HEK293 (cell line): Measurements from ENCODE around the gene FAM110A.

Experiments
- CTCF ChIA-PET: fragments of 350-600 bp; formaldehyde crosslinking; extraction: SDS; loops from one replicate; lab custom pipeline; 2021; ENCODE audit warnings: antibody characterized with exemption; lab: Yijun Ruan, JAX
- POLR2A ChIA-PET: fragments of 300-600 bp; formaldehyde crosslinking; extraction: SDS; loops from one replicate; lab custom pipeline; 2020; ENCODE audit warnings: antibody characterized with exemption, inconsistent platforms; lab: Yijun Ruan, JAX
- H3K27ac ChIP-seq: fragments of 200-500 bp; sonication (Bioruptor generic); 2 replicates; pipeline ENCODE4 v1.5.1; 2014; ENCODE audit warnings: low read depth, low read length, control low read depth, inconsistent platforms; ENCODE audit errors: extremely low read depth
- H3K36me3 ChIP-seq, 2 experiments: fragments of 200-500 bp in 1 of 2; sonication (Bioruptor generic) in 1 of 2; 1 replicate in 1 of 2; 2 replicates in 1 of 2; pipeline ENCODE4 v1.5.1; 2014 to 2017; ENCODE audit warnings: inconsistent platforms in 2 of 2, low read length in 2 of 2; ENCODE audit not compliant: control insufficient read depth in 2 of 2, insufficient read depth in 1 of 2
- H3K4me1 ChIP-seq: fragments of 200-500 bp; sonication (Bioruptor generic); 2 replicates; pipeline ENCODE4 v1.5.1; 2014; ENCODE audit warnings: mild to moderate bottlenecking, low read length, inconsistent platforms; ENCODE audit not compliant: control insufficient read depth, insufficient read depth
- H3K4me3 ChIP-seq: 2 replicates; pipeline ENCODE4 v1.5.1; 2011; ENCODE audit warnings: low read depth, mild to moderate bottlenecking, control low read depth, low read length, moderate library complexity
- H3K9me3 ChIP-seq: fragments of 200-500 bp; sonication (Bioruptor generic); 2 replicates; pipeline ENCODE4 v1.5.1; 2014; ENCODE audit warnings: low read depth, low read length, inconsistent platforms; ENCODE audit not compliant: control insufficient read depth, insufficient read depth
- BCL11A ChIP-seq: fragments of 450-650 bp; formaldehyde crosslinking; IDR thresholded peaks from 2 replicates; pipeline ENCODE4 v1.5.1; 2016; ENCODE audit warnings: low read depth, missing biosample characterization, missing genetic modification characterization
- FEZF1 ChIP-seq: fragments of 450-650 bp; formaldehyde crosslinking; IDR thresholded peaks from 2 replicates; pipeline ENCODE4 v1.5.1; 2016; ENCODE audit warnings: missing biosample characterization, missing genetic modification characterization
- GLIS2 ChIP-seq: fragments of 450-650 bp; formaldehyde crosslinking; IDR thresholded peaks from 2 replicates; pipeline ENCODE4 v1.5.1; 2016; ENCODE audit warnings: missing biosample characterization, missing genetic modification characterization
- ZNF132 ChIP-seq: fragments of 450-650 bp; formaldehyde crosslinking; IDR thresholded peaks from 2 replicates; pipeline ENCODE4 v1.5.1; 2017; ENCODE audit warnings: missing biosample characterization, missing genetic modification characterization, borderline replicate concordance
- ZNF155 ChIP-seq: fragments of 450-650 bp; formaldehyde crosslinking; IDR thresholded peaks from 2 replicates; pipeline ENCODE4 v1.5.1; 2016; ENCODE audit warnings: missing biosample characterization, missing genetic modification characterization
- ZNF174 ChIP-seq: fragments of 450-650 bp; formaldehyde crosslinking; IDR thresholded peaks from 2 replicates; pipeline ENCODE4 v1.5.0; 2017; ENCODE audit warnings: missing biosample characterization, mild to moderate bottlenecking, missing genetic modification characterization
- ZNF2 ChIP-seq: fragments of 450-650 bp; formaldehyde crosslinking; IDR thresholded peaks from 2 replicates; pipeline ENCODE4 v1.5.1; 2016; ENCODE audit warnings: missing biosample characterization, missing genetic modification characterization
- ZNF248 ChIP-seq: fragments of 450-650 bp; formaldehyde crosslinking; IDR thresholded peaks from 2 replicates; pipeline ENCODE4 v1.5.1; 2017; ENCODE audit warnings: missing biosample characterization, missing genetic modification characterization
- ZNF558 ChIP-seq: fragments of 450-650 bp; formaldehyde crosslinking; IDR thresholded peaks from 2 replicates; pipeline ENCODE4 v1.5.1; 2016; ENCODE audit warnings: missing biosample characterization, missing genetic modification characterization
- ZNF596 ChIP-seq: fragments of 450-650 bp; IDR thresholded peaks from 2 replicates; pipeline ENCODE4 v1.5.0; 2018; ENCODE audit warnings: missing biosample characterization, mild to moderate bottlenecking, missing genetic modification characterization, moderate library complexity
- TF ChIP-seq, protein P1 (sequence below): fragments of 450-650 bp; formaldehyde crosslinking; IDR thresholded peaks from 2 replicates; pipeline ENCODE4 v1.5.1; 2016; ENCODE audit warnings: missing biosample characterization, missing genetic modification characterization
- TF ChIP-seq, protein P2 (sequence below): fragments of 450-650 bp; formaldehyde crosslinking; IDR thresholded peaks from 2 replicates; pipeline ENCODE4 v1.5.1; 2017; ENCODE audit warnings: missing biosample characterization, missing genetic modification characterization
- TF ChIP-seq, protein P3 (sequence below): fragments of 450-650 bp; formaldehyde crosslinking; IDR thresholded peaks from 2 replicates; pipeline ENCODE4 v1.5.1; 2016; ENCODE audit warnings: missing biosample characterization, missing genetic modification characterization
- TF ChIP-seq, protein P4 (sequence below): fragments of 450-650 bp; formaldehyde crosslinking; optimal IDR thresholded peaks from 2 replicates; pipeline ENCODE3; 2016; ENCODE audit warnings: missing biosample characterization, mild to moderate bottlenecking, missing genetic modification characterization
- TF ChIP-seq, protein P5 (sequence below): fragments of 450-650 bp; formaldehyde crosslinking; IDR thresholded peaks from 2 replicates; pipeline ENCODE4 v1.5.1; 2016; ENCODE audit warnings: missing biosample characterization, missing genetic modification characterization
- TF ChIP-seq, protein P6 (sequence below): fragments of 450-650 bp; formaldehyde crosslinking; IDR thresholded peaks from 2 replicates; pipeline ENCODE4 v1.5.1; 2016; ENCODE audit warnings: missing biosample characterization, missing genetic modification characterization
- TF ChIP-seq, protein P7 (sequence below): fragments of 450-650 bp; formaldehyde crosslinking; IDR thresholded peaks from 2 replicates; pipeline ENCODE4 v1.5.1; 2017; ENCODE audit warnings: missing biosample characterization, missing genetic modification characterization

Gene FAM110A

DNA sequence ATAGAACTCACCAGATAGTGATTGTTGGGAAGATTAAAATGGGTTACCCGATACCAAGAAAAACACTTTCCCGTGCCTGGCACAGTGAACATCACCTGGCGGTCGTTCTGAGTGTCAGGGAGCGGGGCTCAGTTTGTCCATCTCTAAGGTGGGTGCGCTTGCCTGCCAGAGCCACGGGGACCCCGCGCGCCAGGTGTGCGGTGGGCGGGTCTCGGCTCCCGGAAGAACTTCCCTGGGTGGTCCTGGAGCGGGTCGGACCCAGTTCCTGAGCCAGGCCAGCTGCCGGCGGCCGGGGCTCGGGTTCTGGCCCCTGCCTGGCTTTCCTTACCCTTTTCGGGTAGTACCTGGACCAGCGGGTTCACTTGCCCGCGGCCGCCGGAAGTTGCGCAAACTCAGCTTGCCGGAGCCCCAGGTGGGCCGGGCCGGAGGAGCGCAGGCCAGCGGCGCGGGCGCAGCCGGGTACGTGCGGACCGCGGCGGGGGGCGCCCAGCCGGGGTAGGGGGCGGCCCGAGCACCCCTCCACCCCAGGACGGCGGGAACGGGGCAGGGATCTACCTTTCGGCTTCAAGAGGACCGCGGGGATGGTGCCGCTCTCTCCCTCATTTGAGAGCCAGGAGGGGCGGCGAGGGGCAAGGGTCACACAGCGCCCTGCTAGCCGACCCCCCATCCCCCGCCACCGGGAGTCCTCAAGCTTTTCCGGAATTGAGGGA lies 7.5 kb downstream of the FAM110A start (continued):
- TF ChIP-seq, protein P1, sequence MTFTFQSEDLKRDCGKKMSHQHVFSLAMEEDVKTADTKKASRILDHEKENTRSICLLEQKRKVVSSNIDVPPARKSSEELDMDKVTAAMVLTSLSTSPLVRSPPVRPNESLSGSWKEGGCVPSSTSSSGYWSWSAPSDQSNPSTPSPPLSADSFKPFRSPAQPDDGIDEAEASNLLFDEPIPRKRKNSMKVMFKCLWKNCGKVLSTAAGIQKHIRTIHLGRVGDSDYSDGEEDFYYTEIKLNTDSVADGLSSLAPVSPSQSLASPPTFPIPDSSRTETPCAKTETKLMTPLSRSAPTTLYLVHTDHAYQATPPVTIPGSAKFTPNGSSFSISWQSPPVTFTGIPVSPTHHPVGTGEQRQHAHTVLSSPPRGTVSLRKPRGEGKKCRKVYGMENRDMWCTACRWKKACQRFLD (tag by site-specific recombination) = no peak
- TF ChIP-seq, protein P2, sequence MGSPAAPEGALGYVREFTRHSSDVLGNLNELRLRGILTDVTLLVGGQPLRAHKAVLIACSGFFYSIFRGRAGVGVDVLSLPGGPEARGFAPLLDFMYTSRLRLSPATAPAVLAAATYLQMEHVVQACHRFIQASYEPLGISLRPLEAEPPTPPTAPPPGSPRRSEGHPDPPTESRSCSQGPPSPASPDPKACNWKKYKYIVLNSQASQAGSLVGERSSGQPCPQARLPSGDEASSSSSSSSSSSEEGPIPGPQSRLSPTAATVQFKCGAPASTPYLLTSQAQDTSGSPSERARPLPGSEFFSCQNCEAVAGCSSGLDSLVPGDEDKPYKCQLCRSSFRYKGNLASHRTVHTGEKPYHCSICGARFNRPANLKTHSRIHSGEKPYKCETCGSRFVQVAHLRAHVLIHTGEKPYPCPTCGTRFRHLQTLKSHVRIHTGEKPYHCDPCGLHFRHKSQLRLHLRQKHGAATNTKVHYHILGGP = no peak
- no peak for TF ChIP-seq ZNF155 (tag by site-specific recombination)
- TF ChIP-seq, protein P3, sequence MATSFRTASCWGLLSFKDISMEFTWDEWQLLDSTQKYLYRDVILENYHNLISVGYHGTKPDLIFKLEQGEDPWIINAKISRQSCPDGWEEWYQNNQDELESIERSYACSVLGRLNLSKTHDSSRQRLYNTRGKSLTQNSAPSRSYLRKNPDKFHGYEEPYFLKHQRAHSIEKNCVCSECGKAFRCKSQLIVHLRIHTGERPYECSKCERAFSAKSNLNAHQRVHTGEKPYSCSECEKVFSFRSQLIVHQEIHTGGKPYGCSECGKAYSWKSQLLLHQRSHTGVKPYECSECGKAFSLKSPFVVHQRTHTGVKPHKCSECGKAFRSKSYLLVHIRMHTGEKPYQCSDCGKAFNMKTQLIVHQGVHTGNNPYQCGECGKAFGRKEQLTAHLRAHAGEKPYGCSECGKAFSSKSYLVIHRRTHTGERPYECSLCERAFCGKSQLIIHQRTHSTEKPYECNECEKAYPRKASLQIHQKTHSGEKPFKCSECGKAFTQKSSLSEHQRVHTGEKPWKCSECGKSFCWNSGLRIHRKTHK (tag by site-specific recombination) = no peak
- TF ChIP-seq, protein P4, sequence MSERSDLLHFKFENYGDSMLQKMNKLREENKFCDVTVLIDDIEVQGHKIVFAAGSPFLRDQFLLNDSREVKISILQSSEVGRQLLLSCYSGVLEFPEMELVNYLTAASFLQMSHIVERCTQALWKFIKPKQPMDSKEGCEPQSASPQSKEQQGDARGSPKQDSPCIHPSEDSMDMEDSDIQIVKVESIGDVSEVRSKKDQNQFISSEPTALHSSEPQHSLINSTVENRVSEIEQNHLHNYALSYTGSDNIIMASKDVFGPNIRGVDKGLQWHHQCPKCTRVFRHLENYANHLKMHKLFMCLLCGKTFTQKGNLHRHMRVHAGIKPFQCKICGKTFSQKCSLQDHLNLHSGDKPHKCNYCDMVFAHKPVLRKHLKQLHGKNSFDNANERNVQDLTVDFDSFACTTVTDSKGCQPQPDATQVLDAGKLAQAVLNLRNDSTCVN (tag by site-specific recombination) = no peak
- TF ChIP-seq ZNF174 (tag by site-specific recombination) = no peak
- no peak for TF ChIP-seq BCL11A (tag by site-specific recombination)
- TF ChIP-seq ZNF596 (tag by site-specific recombination) = no peak
- TF ChIP-seq, protein P5, sequence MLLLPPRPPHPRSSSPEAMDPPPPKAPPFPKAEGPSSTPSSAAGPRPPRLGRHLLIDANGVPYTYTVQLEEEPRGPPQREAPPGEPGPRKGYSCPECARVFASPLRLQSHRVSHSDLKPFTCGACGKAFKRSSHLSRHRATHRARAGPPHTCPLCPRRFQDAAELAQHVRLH = no peak
- TF ChIP-seq FEZF1 = no peak
- TF ChIP-seq ZNF558 (tag by site-specific recombination) = no peak

DNA sequence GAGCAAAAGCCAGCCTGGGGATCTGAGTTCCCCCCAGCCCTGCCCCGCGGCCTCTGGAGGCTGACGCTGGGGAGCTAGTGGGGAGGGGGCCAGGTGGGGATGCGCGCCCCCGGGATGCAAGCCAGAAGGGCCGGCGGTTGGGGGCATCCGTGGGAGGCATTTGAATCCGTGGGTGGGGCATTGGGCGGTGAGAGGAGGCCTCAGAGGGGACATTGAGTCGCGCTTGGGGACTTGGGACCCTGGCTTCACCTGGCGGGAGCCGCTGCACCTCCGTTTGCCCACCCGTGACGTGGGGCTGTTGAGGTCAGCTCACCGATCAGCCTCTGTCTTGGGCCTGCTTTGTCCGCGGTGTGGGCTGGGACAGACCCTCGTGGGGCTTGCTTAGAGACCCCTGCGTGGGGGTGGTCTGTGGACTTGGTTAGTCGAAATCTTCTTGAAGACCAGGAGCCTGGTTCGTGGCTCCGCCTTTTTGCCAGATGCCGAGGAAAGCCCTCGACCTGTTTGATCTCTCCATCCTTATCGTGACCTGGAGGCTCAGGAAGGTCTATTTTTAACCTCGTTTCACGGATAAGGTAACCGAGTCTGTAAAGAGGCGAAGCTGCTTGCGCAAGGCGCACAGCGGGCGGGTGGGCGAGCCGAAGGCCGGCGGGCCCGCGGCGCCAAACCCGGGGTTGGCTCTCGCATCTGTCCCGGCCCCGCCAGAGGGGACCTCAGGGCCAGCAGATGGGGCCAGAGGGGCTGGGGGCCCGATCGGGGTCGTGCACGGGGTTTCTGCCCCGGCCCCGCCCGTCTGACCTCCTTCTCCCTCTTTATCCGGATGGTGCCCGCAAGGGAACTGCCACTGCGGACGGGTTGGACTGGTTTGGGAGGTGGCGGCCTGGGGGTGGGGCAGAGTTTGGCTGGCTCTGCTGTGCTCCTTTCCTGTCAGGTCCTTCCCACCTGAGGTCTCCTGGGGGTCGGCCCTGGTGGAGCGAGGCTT lies 8.3 kb downstream of the FAM110A start:
- TF ChIP-seq ZNF2 = no peak
- 0 out of 2 replicates have a peak, but pooled peaks have one; percentile 26 for TF ChIP-seq GLIS2 (tag by site-specific recombination)
- Histone ChIP-seq H3K27ac (no peak overlapping the region), H3K9me3 (no peaks in the 10 kb centered on the region), H3K4me1 (peaks cover 2% of the 10 kb centered on the region; the same call in 1 of the 2 replicates), H3K4me3 (no peak overlapping the region), H3K36me3 (peaks cover 0 to 2% of the 10 kb centered on the region in 2 experiments; a peak in 1 of 3 replicates)
- ChIA-PET CTCF (interaction anchor here (0.6 to 1.2 kb wide), 5 partner anchors 10 to 1114 kb away, joined by 3 to 6 read pairs (median 3); no protein-coding TSS in a partner anchor), POLR2A (no interaction called here)

DNA sequence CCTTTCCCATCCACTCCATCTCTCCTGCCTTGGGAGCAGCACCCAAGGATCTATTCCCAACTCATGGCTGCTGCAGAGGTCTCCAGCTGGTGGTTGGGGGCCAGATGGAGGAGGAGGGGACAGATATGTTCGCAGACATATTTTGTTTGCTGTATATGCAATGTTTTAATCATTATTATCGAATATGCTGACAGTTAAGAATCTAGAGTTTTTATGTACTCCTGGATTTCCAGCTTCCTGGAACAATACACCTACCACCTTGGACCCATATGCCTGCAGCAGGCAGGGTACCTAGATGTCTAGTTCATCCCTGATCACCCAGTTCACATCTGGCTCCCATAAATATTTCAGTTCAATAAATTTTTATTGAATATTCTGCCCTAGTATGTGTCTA lies 9.0 kb downstream of the FAM110A start:
- POLR2A ChIA-PET = no interaction called here
- H3K27ac ChIP-seq = no peak overlapping the region
- TF ChIP-seq ZNF132 (tag by site-specific recombination) = no peak
- TF ChIP-seq, protein P6, sequence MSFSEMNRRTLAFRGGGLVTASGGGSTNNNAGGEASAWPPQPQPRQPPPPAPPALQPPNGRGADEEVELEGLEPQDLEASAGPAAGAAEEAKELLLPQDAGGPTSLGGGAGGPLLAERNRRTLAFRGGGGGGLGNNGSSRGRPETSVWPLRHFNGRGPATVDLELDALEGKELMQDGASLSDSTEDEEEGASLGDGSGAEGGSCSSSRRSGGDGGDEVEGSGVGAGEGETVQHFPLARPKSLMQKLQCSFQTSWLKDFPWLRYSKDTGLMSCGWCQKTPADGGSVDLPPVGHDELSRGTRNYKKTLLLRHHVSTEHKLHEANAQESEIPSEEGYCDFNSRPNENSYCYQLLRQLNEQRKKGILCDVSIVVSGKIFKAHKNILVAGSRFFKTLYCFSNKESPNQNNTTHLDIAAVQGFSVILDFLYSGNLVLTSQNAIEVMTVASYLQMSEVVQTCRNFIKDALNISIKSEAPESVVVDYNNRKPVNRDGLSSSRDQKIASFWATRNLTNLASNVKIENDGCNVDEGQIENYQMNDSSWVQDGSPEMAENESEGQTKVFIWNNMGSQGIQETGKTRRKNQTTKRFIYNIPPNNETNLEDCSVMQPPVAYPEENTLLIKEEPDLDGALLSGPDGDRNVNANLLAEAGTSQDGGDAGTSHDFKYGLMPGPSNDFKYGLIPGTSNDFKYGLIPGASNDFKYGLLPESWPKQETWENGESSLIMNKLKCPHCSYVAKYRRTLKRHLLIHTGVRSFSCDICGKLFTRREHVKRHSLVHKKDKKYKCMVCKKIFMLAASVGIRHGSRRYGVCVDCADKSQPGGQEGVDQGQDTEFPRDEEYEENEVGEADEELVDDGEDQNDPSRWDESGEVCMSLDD (tag by site-specific recombination) = no peak
- no peak for TF ChIP-seq ZNF248 (tag by site-specific recombination)
- TF ChIP-seq, protein P7, sequence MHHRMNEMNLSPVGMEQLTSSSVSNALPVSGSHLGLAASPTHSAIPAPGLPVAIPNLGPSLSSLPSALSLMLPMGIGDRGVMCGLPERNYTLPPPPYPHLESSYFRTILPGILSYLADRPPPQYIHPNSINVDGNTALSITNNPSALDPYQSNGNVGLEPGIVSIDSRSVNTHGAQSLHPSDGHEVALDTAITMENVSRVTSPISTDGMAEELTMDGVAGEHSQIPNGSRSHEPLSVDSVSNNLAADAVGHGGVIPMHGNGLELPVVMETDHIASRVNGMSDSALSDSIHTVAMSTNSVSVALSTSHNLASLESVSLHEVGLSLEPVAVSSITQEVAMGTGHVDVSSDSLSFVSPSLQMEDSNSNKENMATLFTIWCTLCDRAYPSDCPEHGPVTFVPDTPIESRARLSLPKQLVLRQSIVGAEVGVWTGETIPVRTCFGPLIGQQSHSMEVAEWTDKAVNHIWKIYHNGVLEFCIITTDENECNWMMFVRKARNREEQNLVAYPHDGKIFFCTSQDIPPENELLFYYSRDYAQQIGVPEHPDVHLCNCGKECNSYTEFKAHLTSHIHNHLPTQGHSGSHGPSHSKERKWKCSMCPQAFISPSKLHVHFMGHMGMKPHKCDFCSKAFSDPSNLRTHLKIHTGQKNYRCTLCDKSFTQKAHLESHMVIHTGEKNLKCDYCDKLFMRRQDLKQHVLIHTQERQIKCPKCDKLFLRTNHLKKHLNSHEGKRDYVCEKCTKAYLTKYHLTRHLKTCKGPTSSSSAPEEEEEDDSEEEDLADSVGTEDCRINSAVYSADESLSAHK = no peak
- H3K4me1 ChIP-seq = peaks cover 2% of the 10 kb centered on the region; the same call in 1 of the 2 replicates
- H3K9me3 ChIP-seq = no peaks in the 10 kb centered on the region
- no peak overlapping the region for H3K4me3 ChIP-seq
- CTCF ChIA-PET = interaction anchor here (1.2 to 1.7 kb wide), 2 partner anchors 9 to 114 kb away, joined by 4 to 5 read pairs; no protein-coding TSS in a partner anchor
- peaks cover 0 to 2% of the 10 kb centered on the region in 2 experiments; a peak in 1 of 3 replicates for H3K36me3 ChIP-seq
